Cardiac muscle cell (in vitro differentiated cells and primary cell): ENCODE data around the gene RUNDC1. TPM values are rescaled to one million over a fixed set of nuclear protein-coding genes. Genes with fewer than 3 reads are reported as not detected.
"Not testable (repeated sequence)": the region's sequence is repeated elsewhere in the genome, so short reads cannot be mapped to it uniquely, and the experiment has no call there.

Experiments
- DNase-seq, 2 donors: peaks; one replicate each; pipeline versions ENCODE4 v3.0.0 to v3.0.0-alpha.2; 2010 to 2017; ENCODE audit warnings: low read depth in 1 of 2, low spot score in 1 of 2
- H3K27ac ChIP-seq: fragments of 200-600 bp; sonication (generic); 2 replicates; pipeline ENCODE4 v1.5.1; 2016
- H3K27me3 ChIP-seq: fragments of 200-600 bp; sonication (generic); 2 replicates; pipeline ENCODE4 v1.6.0; 2016; ENCODE audit warnings: control low read depth
- H3K36me3 ChIP-seq: fragments of 200-600 bp; sonication (generic); 2 replicates; pipeline ENCODE4 v1.5.1; 2016; ENCODE audit warnings: control low read depth
- H3K4me1 ChIP-seq: fragments of 200-600 bp; sonication (generic); 2 replicates; pipeline ENCODE4 v1.8.1; 2017; ENCODE audit warnings: low read depth, mild to moderate bottlenecking, mixed run types
- H3K4me3 ChIP-seq: fragments of 200-600 bp; sonication (generic); 2 replicates; pipeline ENCODE4 v1.5.1; 2016; ENCODE audit warnings: mild to moderate bottlenecking
- H3K9me3 ChIP-seq: fragments of 200-600 bp; sonication (generic); 2 replicates; pipeline ENCODE4 v1.5.1; 2017; ENCODE audit warnings: low read depth, mild to moderate bottlenecking, control low read depth
- polyA plus RNA-seq: library from polyadenylated mRNA; unstranded; fragments of >200 nt; fragmentation: Nextera tagmentation; extraction: Ambion mirVana; gene quantifications from 2 replicates; pipeline ENCODE4 v1.2.1, GENCODE V29; 2016
- total RNA-seq: library from RNA; depleted of rRNA; stranded (reverse); fragments of >200 nt; gene quantifications from 2 replicates; pipeline ENCODE4 v1.2.3, GENCODE V29; 2016
- TF ChIP-seq, protein P1 (sequence below): IDR thresholded peaks from 2 replicates; pipeline ENCODE4 v1.5.1; 2012; ENCODE audit warnings: low read depth, mild to moderate bottlenecking, low read length

RUNDC1 gene
- total and polyA plus RNA-seq, 2 experiments from 2014 or later, result 28.8 to 33.8 TPM

DNA sequence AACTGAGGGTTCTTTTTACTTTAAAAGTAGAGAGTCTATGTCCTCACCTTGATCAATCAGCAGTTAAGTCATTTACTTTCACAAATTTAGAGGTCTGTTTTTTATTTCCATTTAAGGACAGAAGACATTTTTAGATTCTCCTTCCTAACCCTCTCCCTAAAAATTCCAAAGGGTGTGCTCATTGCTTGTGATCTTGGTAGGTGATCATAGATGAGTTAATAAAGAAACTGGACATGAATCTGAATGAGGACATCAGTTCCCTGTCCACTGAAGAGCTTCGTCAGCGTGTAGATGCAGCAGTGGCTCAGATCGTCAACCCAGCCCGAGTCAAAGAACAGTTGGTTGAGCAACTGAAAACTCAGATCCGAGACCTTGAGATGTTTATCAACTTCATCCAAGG, 8.8 kb downstream of the RUNDC1 start:
- Histone ChIP-seq H3K4me1 (no peaks in the 10 kb centered on the region), H3K4me3 (no peak overlapping the region), H3K27me3 (no peaks in the 10 kb centered on the region), H3K27ac (no peak overlapping the region), H3K9me3 (no peaks in the 10 kb centered on the region), H3K36me3 (peaks cover 59% of the 10 kb centered on the region)
- DNase-seq, result no peak
- TF ChIP-seq, protein P1, sequence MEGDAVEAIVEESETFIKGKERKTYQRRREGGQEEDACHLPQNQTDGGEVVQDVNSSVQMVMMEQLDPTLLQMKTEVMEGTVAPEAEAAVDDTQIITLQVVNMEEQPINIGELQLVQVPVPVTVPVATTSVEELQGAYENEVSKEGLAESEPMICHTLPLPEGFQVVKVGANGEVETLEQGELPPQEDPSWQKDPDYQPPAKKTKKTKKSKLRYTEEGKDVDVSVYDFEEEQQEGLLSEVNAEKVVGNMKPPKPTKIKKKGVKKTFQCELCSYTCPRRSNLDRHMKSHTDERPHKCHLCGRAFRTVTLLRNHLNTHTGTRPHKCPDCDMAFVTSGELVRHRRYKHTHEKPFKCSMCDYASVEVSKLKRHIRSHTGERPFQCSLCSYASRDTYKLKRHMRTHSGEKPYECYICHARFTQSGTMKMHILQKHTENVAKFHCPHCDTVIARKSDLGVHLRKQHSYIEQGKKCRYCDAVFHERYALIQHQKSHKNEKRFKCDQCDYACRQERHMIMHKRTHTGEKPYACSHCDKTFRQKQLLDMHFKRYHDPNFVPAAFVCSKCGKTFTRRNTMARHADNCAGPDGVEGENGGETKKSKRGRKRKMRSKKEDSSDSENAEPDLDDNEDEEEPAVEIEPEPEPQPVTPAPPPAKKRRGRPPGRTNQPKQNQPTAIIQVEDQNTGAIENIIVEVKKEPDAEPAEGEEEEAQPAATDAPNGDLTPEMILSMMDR, result no peak

DNA sequence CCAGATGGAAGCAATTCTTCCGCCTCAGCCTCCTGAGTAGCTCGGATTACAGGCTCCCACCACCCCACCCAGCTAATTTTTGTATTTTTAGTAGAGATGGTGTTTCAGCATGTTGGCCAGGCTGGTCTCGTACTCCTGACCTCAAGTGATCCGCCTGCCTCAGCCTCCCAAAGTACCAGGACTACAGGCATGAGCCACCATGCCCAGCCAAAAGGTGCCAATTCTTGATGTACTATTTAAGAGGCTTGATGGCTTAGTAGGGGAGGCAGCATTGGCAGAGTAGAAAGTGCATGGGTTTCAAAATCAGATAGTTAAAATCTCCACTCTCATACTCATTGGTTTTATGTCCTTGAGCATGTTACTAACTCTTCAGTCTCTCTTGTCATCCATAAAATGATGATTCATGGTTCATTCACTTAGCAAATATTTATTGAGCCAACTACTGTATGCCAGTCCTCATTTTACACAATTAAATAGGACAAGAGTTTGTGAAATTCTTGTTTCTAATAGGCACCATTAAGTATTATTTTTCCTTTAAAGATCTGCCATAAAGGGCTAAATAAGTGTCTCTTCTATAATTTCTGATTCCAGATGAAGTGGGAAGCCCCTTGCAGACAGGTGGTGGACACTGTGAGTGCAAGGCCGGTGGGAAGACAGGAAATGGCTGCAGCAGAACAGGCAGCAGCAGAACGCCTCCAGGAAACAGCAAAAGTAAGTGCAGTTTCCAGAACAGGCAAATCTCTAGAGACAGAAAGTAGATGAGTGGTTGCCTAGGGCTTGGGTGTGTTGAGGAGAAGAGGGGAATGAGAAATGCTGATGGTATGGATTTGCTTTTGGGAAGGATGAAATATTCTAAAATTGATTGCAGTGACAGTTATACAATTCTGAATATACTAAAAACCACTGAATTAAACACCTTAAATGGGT, 9.6 kb downstream of the RUNDC1 start:
- H3K9me3 ChIP-seq, result no peaks in the 10 kb centered on the region
- H3K4me3 ChIP-seq, result no peak overlapping the region
- peaks cover 57% of the 10 kb centered on the region for H3K36me3 ChIP-seq
- H3K27me3 ChIP-seq, result no peaks in the 10 kb centered on the region
- H3K27ac ChIP-seq, result no peak overlapping the region
- DNase-seq, result no peak
- no peaks in the 10 kb centered on the region for H3K4me1 ChIP-seq
- TF ChIP-seq, protein P1, result no peak

DNA sequence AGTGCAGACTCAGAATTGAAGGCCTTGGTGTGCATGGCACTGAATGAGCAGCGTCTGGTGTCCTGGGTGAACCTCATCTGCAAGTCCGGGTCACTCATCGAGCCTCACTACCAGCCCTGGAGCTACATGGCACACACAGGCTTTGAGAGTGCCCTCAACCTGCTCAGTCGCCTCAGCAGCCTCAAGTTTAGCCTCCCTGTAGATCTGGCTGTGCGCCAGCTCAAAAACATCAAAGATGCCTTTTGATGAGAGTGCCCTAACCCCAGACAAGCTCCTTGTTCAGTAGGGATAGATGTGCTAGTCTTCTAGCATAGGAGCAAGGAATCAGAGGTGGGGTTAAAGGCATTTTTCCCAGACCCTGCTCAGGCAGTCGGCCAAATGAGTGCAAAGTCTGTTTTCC, 11.1 kb downstream of the RUNDC1 start:
- H3K27ac ChIP-seq, result no peak overlapping the region
- TF ChIP-seq, protein P1, result no peak
- DNase-seq, result no peak
- H3K4me3 ChIP-seq, result no peak overlapping the region
- H3K36me3 ChIP-seq, result peaks cover 51% of the 10 kb centered on the region
- H3K4me1 ChIP-seq, result no peaks in the 10 kb centered on the region
- no peaks in the 10 kb centered on the region for H3K9me3 ChIP-seq
- no peaks in the 10 kb centered on the region for H3K27me3 ChIP-seq

DNA sequence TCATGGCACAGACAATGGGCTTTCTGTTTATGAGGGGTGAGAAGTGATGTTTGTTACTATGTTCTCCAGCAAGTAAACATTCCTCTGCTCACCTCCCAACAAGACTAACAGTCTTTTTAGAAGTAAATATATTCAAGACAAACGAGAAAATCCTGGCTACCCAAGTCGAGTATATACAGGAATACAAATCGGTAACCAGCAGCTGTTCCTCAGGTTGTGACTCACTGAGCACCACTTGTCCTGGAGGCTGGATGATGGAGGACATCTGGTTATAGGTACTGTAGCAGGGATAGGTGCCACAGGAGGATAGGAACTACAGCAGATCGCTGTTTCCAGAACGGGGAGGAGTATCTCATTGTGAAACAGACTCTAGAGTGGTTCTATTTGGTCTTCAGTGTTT, 12.5 kb downstream of the RUNDC1 start:
- Histone ChIP-seq H3K27ac (peak overlapping the region; percentile 51), H3K27me3 (no peaks in the 10 kb centered on the region), H3K36me3 (peaks cover 39% of the 10 kb centered on the region), H3K4me1 (peaks cover 5% of the 10 kb centered on the region), H3K4me3 (no peak overlapping the region), H3K9me3 (no peaks in the 10 kb centered on the region)
- DNase-seq, result no peak
- TF ChIP-seq, protein P1, result no peak

DNA sequence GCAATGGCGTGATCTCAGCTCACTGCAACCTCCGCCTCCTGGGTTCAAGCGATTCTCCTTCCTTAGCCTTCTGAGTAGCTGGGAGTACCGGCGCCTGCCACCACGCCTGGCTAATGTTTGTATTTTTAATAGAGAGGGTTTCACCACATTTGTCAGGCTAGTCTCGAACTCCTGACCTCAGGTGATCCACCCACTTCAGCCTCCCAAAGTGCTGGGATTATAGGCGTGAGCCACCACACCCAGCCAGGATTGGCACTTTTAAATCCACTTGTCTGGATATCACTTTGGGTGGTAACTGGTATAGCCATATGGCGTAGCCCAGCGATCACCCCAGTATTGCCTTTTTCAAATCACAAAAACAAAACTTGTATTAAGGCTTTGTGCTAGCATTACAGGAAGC, 13.5 kb downstream of the RUNDC1 start:
- not testable (repeated sequence) for H3K4me3 ChIP-seq, H3K4me1 ChIP-seq, DNase-seq, H3K9me3 ChIP-seq, H3K27me3 ChIP-seq
- Histone ChIP-seq H3K27ac (peak overlapping the region; percentile 26), H3K36me3 (peaks cover 31% of the 10 kb centered on the region)

DNA sequence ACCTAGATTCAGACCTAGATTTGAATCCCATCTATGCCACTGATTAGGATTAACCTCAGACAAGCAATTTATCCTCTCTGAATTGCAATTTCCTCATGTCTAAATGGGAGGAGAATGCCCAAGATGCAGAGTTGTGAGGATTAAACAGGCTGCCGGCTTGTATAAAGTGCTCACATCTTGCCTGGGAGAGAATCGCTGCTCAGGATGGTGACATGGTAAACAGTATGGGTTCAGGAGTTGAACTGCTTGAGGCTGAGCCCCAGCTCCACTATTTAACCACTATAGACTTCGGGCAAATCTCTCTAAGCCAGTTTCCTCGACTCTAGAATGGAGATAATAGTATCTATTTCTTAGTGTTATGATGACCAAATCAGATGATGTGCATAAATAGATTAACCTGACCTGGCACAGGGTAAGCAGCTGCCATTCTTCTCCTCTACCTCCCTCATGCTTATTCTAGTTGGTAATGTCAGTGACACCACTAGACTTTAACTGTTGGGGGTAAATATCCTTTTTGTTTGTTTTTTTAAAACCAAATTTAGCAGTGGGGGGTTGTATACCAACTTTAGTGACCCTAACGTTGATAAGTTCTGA, 17.1 kb downstream of the RUNDC1 start:
- H3K4me1 ChIP-seq, result peaks cover 14% of the 10 kb centered on the region
- peak overlapping the region; percentile 98 for H3K27ac ChIP-seq
- H3K27me3 ChIP-seq, result no peaks in the 10 kb centered on the region
- peak overlapping the region; percentile 17 for H3K4me3 ChIP-seq
- no peak for DNase-seq
- no peaks in the 10 kb centered on the region for H3K9me3 ChIP-seq
- peaks cover 30% of the 10 kb centered on the region for H3K36me3 ChIP-seq
- TF ChIP-seq, protein P1, result no peak
